ENCODE measurements around the gene ATRIP. TPM values are rescaled to one million over a fixed set of nuclear protein-coding genes. Genes with fewer than 3 reads are reported as not detected.

Gene ATRIP
- polyA plus RNA-seq, 3 donors: 3.4 to 4.0 (median 3.9) TPM

- no peak overlapping the region for H3K27ac ChIP-seq (ENCODE audit: low read depth, low read length)
- WGBS, 3 donors: 88 to 94% (median 93%) methylated on average over 11 to 17 of the region's 17 CpGs
Measured at GRCh38 chr3:48419597-48419996, 26.9 kb upstream of the ATRIP start.

DNA sequence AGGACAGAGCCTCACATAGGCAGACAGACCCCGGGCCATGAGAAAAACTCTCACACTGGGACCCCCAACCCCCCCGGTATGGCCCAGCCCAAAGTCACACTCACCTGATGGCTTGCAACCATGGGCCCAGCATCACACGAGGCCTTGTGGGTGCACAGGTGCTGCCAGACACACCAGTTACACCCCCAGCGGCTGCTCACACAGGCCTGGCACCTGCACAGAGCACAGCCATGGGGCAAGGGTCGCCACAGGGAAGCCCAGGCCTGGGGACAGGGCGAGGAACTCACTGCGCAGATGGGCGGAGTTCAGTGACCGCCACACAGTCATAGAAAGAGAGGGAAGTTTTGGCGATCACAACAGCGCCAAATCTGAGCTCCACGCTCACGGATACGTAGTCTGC lies 26.0 kb upstream of the ATRIP start:
- no peak overlapping the region for H3K27ac ChIP-seq (ENCODE audit: low read depth, low read length)
- WGBS, 3 donors: 90 to 93% (median 90%) methylated on average over 14 of the region's 14 CpGs

DNA sequence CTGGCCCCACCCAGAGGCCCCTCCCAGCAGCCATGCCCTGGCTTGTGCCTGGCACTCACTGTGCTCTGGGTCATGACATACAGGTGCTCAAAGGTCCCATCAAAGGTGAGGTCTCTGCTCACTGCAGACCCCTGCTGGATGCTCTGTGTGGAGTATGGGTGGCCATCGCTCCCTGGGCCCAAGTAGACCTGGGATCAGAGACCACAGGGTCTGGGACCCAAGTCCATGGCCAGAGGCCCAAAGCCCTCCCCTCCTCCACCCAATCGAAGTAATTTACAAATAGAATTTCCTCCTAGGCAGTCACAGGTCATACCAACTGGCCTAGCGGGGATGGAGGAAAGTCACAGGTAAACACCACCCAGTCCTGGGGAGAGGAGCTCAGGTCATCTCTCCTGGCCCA lies 24.3 kb upstream of the ATRIP start:
- WGBS, 3 donors: 66 to 91% (median 87%) methylated on average over 3 of the region's 3 CpGs

DNA sequence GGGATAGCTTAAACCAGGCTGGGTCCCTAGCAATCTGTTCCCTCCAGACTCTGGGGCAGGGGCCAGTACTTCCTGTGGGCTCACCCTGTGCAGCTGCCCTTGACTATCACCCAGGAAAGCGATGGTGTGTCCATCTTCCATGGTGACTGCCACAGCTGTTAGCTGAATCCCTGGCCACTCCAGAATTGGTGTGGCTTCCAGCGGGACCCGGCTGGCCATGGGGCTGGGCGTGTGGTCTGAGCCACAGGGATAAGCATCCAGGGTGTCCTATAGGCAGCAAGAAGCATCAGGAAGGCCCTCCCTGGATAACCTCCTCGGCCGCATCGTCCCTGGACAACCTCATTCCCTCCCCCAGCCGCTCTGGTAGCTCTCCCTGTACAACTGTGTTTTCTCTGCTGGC lies 23.9 kb upstream of the ATRIP start:
- H3K27ac ChIP-seq (ENCODE audit: low read depth, low read length): no peak overlapping the region
- 86 to 88% (median 86%) methylated on average over 7 to 8 of the region's 8 CpGs for WGBS, 3 donors

More for the DNA sequence above, 24.3 kb upstream of the ATRIP start:
- no peak overlapping the region for H3K27ac ChIP-seq (ENCODE audit: low read depth, low read length)

- 84 to 90% (median 88%) methylated on average over 25 of the region's 25 CpGs for WGBS, 3 donors
- H3K27ac ChIP-seq (ENCODE audit: low read depth, low read length): no peak overlapping the region
Measured at GRCh38 chr3:48423241-48423882, 23.2 kb upstream of the ATRIP start.

DNA sequence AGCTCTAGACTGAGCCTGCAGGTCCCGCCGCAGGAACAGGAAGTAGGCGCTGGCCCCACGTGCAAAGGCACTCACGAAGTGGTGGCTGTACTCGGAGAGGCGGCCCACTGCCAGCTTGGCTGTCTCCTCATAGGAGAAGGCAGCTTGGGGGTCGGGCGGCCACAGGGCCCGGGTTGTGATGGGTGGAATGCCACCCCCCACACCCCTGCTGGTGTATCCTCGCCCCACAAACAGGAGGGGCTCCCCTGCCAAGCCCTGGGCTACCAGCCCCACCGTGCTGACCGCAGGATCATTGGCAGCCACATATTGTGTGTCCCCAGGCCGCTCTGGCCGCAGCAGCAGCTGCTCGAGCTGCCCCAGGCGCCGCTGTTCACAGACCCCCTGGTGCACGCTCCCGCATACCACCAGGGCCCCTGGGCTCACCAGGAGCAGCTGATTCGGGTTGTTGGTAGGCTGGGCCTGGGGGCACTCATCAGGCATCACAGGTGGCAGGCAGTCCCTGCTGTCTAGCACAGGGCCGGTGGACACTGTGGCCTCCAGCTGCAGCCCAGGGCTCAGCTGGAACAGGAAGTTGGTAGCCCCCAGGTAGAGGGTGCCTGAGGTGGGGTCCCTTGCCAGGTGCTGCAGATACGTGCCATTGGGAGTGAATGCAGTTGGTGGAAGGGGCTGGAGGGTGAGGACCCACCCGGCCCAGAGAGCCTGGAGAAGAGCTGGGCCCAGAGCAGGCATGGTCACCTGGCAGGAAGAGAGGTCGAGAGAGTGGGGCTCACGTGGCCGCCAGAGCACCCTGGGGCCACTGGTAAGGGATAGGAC lies 22.4 kb upstream of the ATRIP start:
- 87 to 91% (median 90%) methylated on average over 27 of the region's 27 CpGs for WGBS, 3 donors
- H3K27ac ChIP-seq (ENCODE audit: low read depth, low read length): no peak overlapping the region

DNA sequence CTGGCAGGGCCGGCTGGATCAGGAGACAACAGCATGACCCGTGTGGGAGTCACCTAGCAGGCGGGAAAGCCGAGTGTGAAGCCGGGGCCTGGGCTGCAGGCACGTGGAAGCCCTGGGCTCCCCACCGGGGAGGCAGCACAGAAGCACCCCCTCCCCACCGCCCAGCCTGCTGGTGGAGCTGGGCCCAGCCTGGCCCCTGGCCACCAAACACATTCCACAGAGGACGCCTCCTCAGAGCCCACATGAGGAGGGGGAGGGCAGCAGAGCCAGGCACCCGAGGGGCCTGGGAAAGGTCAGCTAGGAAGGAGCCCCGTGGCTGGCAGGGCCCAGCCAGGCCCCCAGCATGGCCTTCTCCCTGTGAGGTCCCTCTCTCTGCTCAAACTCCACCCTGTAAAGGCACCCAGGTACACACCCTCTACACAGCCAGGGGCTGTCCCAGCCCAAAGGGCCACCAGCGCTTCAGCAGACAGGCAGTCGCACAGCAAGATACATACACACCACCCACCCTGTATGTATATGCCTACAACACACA lies 21.2 kb upstream of the ATRIP start:
- WGBS, 3 donors: 54 to 64% (median 62%) methylated on average over 12 to 13 of the region's 13 CpGs
- H3K27ac ChIP-seq (ENCODE audit: low read depth, low read length): no peak overlapping the region

GRCh38 chr3:48426401-48426909 lies 20.1 kb upstream of the ATRIP start:
- WGBS, 3 donors: 57 to 70% (median 59%) methylated on average over 11 of the region's 11 CpGs
- no peak overlapping the region for H3K27ac ChIP-seq (ENCODE audit: low read depth, low read length)

DNA sequence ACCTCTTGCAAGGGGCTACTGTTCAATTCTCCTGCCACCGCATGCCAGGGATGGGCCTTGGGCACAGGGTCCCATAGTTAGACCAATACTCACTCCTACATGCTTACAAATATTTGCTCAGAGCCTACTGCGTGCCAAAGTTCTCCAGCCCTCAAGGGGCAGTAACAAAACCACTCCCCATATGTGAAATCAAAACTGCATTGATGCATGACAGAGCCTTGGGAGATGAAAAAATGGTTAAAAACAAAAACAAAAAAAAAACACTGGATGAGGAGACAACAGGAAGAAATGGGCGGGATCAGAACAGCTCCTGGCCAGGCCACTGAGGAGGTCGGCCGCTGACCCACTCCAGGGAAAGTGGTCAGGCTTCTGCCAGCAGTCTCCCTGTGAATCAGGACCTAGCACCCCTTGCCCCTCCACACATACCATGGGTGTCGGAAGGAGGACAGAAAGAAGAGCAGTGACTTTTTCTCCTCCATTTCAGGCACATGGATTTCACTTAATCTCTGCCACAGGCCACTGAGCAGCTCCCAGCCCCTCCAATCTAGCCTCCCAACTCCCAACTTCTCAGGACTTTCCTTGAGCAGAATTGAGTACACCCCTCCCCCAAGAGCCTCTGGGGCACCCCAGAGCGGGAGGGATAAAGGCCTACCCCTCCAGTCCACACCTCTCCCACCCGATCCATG lies 19.4 kb upstream of the ATRIP start:
- WGBS, 3 donors: 56 to 59% (median 58%) methylated on average over 8 of the region's 8 CpGs
- H3K27ac ChIP-seq (ENCODE audit: low read depth, low read length): no peak overlapping the region

- H3K27ac ChIP-seq (ENCODE audit: low read depth, low read length): no peak overlapping the region
- 65 to 82% (median 79%) methylated on average over 9 of the region's 9 CpGs for WGBS, 3 donors
Measured at GRCh38 chr3:48427630-48427962, 18.9 kb upstream of the ATRIP start.

GRCh38 chr3:48428088-48428571 lies 18.4 kb upstream of the ATRIP start:
- 20 to 81% (median 80%) methylated on average over 7 of the region's 7 CpGs for WGBS, 3 donors
- H3K27ac ChIP-seq (ENCODE audit: low read depth, low read length): no peak overlapping the region

DNA sequence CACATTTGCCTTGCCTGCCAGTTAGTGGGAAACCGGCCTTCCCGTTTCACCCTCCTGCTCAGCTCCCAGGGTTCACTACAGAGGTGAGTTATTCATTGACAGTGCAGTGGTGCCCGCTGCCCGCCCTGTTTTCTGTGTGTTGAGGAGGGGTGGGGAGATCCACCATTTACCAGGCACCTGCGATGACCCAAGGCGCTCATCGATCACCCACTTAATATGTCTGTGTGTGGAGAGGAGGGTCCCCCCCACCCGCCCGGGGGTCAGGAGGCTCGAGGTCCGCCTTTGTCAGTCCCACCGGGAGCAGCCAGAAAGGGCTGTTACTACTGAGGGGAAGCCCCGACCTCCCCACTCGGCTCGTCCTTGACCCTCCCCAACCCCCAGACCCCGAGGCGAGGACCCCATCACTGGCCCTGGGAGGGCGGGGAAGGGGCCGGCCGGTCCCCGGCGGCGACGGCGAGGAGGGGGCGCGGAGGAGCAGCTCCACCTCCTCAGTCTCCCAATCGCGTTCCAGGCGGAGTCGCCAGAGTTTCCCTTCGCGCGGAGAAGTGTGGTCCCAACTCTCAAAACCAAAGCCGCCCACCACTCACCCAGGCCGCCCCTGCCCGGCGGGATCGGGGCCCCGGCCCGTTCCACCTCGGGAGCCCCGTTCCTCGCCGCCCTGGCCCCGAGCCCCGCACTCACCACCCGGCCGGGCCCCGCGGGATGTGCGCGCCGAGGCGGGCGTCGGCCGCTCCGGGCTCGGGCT lies 17.8 kb upstream of the ATRIP start:
- WGBS, 3 donors: 2 to 5% (median 4%) methylated on average over 51 to 60 of the region's 60 CpGs
- H3K27ac ChIP-seq (ENCODE audit: low read depth, low read length): no peak overlapping the region

DNA sequence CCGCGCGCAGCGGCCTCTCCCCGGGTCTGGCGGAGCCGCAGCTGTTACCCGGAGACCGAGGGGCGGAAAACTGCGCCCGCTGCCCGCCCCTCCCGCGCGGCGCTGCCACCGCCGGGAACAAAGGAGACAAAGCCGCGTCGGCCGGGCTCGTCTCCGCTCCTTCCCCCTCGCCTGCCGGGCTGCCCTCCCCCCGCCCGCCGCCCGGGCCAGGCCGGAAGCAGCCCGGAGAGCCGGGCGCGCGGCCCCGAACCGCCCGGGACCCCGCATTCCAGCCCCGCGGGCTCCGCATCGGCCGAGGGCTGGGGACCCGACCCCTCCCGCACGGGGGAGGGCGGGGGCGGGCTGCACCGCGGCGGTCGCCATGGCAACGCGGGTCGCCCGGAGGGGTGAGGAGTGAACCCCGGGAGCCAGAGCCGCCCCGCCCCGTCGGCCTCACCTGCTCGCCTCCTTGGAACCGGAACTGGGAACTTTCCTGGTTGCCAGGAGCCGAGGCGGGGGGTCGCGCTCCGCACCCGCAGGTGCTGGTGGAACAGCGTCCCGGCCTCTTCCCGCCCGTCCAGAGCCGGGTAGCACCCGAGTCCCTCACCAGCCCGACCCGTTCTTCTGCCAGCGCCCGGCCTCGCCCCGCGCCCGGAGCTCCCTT lies 17.1 kb upstream of the ATRIP start:
- H3K27ac ChIP-seq (ENCODE audit: low read depth, low read length): no peak overlapping the region
- 0% methylated on average over 37 to 86 of the region's 86 CpGs for WGBS, 3 donors

GRCh38 chr3:48429960-48430707 lies 16.4 kb upstream of the ATRIP start, which contains the start of gene PLXNB1:
Gene PLXNB1, minus strand, starts transcription at chr3:48430086. Its CDS starts 5,475 bp downstream, at chr3:48424611.
- no peak within 1 kb of the TSS for H3K27ac ChIP-seq (ENCODE audit: low read depth, low read length)
- 9 to 21% (median 16%) methylated on average over 15 of the region's 15 CpGs for WGBS, 3 donors

DNA sequence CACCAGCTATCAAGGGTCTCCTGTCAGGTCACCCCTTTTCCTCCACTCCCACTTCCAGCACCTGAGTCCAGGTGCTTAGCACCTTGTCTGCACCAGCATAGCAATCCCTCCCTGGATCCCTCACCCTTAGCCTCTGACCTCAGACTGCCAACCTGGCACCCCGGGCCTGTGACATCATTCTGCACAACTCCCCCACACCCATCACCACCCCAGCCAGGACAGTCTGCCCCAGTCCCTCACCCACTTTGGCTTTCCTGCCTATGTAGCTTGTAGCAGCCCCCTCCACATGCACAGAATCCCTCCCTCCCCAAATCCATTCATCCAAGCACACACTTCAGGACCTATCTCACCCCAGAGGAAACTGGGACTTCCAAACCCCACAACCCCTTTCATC lies 15.8 kb upstream of the ATRIP start:
- H3K27ac ChIP-seq (ENCODE audit: low read depth, low read length): no peak overlapping the region
- 38 to 83% (median 73%) methylated on average over 1 of the region's 1 CpG for WGBS, 3 donors

- no peak overlapping the region for H3K27ac ChIP-seq (ENCODE audit: low read depth, low read length)
- WGBS, 3 donors: 73 to 89% (median 86%) methylated on average over 8 of the region's 8 CpGs
Measured at GRCh38 chr3:48431224-48432029, 15.1 kb upstream of the ATRIP start.

All from adipose tissue (tissue), 3 donors.